ENCODE measurements around the gene TAP2. TPM values are rescaled to one million over a fixed set of nuclear protein-coding genes. Genes with fewer than 3 reads are reported as not detected.
A peak's percentile ranks its signal among the peaks of the same experiment; 100 is the strongest.

The TAP2 gene
- total and polyA plus RNA-seq, 10 of the 15 experiments (the other 5 are each of a cell fraction or from before 2014, with no cell fraction given): 5.3 to 77.2 (median 35.3) TPM

- Histone ChIP-seq H2AFZ (ENCODE audit: control insufficient read depth, low read depth, low read length) (no peak overlapping the region), H4K20me1 (ENCODE audit: control insufficient read depth, insufficient read depth) (no peaks in the 10 kb centered on the region), H3K4me3 (no peak overlapping the region), H3K4me2 (ENCODE audit: control insufficient read depth, insufficient read depth) (no peak overlapping the region), H3K9ac (ENCODE audit: control insufficient read depth, insufficient read depth, low read length) (no peak overlapping the region), H3K9me3 (replicated peaks; ENCODE audit: control insufficient read depth, insufficient read depth, low read length) (no peaks in the 10 kb centered on the region), H3K4me1 (ENCODE audit: control insufficient read depth, insufficient read depth, low read length) (0 out of 2 replicates have a peak, but pooled peaks cover 3% of the 10 kb centered on the region), H3K36me3 (ENCODE audit: control insufficient read depth in 2 of 2, insufficient read depth in 2 of 2, low read length in 1 of 2) (no peaks in the 10 kb centered on the region), H3K27ac (ENCODE audit: control insufficient read depth, insufficient read depth) (no peak overlapping the region), H3K79me2 (ENCODE audit: control insufficient read depth, insufficient read depth, low read length) (no peaks in the 10 kb centered on the region), H3K27me3 (replicated peaks in 1 of 2; ENCODE audit: control insufficient read depth in 2 of 2, insufficient read depth in 2 of 2, low read length in 1 of 2) (no peaks in the 10 kb centered on the region; a peak in 1 of 4 replicates)
- ATAC-seq (peak; percentile 83), DNase-seq (ENCODE audit: low read depth, low spot score) (peak; percentile 23), FAIRE-seq (peak; percentile 90)
- intact Hi-C loops (cut with micrococcal nuclease; ENCODE audit: unreplicated experiment) (loop anchor here (1.0 to 10.0 kb wide), 4 partner anchors 62 to 199 kb away; partner anchors contain the start of gene HLA-DMA), in situ Hi-C loops (cut with MboI) (loop anchor here (5.0 kb wide), 1 partner anchor 102 kb away; no protein-coding TSS in a partner anchor)
- WGBS (ENCODE audit: insufficient coverage, insufficient replicate concordance, low lambda C conversion rate, missing lambda C conversion rate): 23% methylated on average over 4 of the region's 4 CpGs
- SMC1A ChIA-PET (ENCODE audit: uncharacterized antibody, unreplicated experiment): interaction anchor here (0.6 to 13.8 kb wide), 37 partner anchors 9 to 362 kb away, joined by 3 to 184 read pairs (median 4); partner anchors contain the start of genes BRD2, HLA-DMA, HLA-DOA and HLA-DPB1
- RAD21 ChIA-PET (ENCODE audit: unreplicated experiment): interaction anchor here (0.6 to 6.5 kb wide), 25 partner anchors 9 to 190 kb away, joined by 3 to 104 read pairs (median 4); partner anchors contain the start of genes HLA-DMA, HLA-DMB, HLA-DPB1 and TAP2
- BruUV-seq (replicated peaks): no TSS peak
- CTCF ChIA-PET: interaction anchor here (0.6 to 12.7 kb wide), 36 partner anchors 9 to 362 kb away, joined by 3 to 260 read pairs (median 4); partner anchors contain the start of genes BRD2, HLA-DMA, HLA-DMB and TAP2
- POLR2A ChIA-PET: interaction anchor here (0.6 to 1.7 kb wide), 7 partner anchors 8 to 98 kb away, joined by 3 to 8 read pairs (median 4); partner anchors contain the start of gene BRD2
- TF ChIP-seq CTCF (IDR thresholded peaks at IDR 0.05 in 2 of 3, conservative IDR thresholded peaks at IDR 0.05 in 1 of 3; ENCODE audit: control insufficient read depth in 2 of 3, extremely low read depth in 1 of 3, insufficient read depth in 1 of 3, low read depth in 3 of 3, low read length in 3 of 3) (peak; percentile 38 to 61 (median 43); a peak in 5 of 6 replicates), RAD21 (IDR thresholded peaks at IDR 0.05; ENCODE audit: insufficient read depth, low read depth, low read length) (peak; percentile 83), ZBTB4 (CRISPR knock-in tag; IDR thresholded peaks at IDR 0.05) (no peak), RAD51 (IDR thresholded peaks at IDR 0.05) (peak; percentile 55; the same call in 1 of the 2 replicates), SMC3 (IDR thresholded peaks at IDR 0.05; ENCODE audit: borderline replicate concordance, low read length) (peak; percentile 88), MYB (IDR thresholded peaks at IDR 0.05; ENCODE audit: borderline replicate concordance, low read depth, low read length) (no peak)
- TF ChIP-seq, protein P1, sequence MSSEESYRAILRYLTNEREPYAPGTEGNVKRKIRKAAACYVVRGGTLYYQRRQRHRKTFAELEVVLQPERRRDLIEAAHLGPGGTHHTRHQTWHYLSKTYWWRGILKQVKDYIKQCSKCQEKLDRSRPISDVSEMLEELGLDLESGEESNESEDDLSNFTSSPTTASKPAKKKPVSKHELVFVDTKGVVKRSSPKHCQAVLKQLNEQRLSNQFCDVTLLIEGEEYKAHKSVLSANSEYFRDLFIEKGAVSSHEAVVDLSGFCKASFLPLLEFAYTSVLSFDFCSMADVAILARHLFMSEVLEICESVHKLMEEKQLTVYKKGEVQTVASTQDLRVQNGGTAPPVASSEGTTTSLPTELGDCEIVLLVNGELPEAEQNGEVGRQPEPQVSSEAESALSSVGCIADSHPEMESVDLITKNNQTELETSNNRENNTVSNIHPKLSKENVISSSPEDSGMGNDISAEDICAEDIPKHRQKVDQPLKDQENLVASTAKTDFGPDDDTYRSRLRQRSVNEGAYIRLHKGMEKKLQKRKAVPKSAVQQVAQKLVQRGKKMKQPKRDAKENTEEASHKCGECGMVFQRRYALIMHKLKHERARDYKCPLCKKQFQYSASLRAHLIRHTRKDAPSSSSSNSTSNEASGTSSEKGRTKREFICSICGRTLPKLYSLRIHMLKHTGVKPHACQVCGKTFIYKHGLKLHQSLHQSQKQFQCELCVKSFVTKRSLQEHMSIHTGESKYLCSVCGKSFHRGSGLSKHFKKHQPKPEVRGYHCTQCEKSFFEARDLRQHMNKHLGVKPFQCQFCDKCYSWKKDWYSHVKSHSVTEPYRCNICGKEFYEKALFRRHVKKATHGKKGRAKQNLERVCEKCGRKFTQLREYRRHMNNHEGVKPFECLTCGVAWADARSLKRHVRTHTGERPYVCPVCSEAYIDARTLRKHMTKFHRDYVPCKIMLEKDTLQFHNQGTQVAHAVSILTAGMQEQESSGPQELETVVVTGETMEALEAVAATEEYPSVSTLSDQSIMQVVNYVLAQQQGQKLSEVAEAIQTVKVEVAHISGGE (CRISPR knock-in tag; IDR thresholded peaks at IDR 0.05): no peak
Measured at GRCh38 chr6:32885698-32886286, 47.3 kb upstream of the TAP2 start.

Data from GM12878 (cell line).